NK-92 (cell line): ENCODE results near the gene IFNGR2.
"Not testable (repeated sequence)": the region's sequence is repeated elsewhere in the genome, so short reads cannot be mapped to it uniquely, and the experiment has no call there.

Experiments
- DNase-seq: peaks from one replicate; lab custom pipeline; 2025; ENCODE audit not compliant: unreplicated experiment; lab: John Stamatoyannopoulos, UW

Gene IFNGR2

DNA sequence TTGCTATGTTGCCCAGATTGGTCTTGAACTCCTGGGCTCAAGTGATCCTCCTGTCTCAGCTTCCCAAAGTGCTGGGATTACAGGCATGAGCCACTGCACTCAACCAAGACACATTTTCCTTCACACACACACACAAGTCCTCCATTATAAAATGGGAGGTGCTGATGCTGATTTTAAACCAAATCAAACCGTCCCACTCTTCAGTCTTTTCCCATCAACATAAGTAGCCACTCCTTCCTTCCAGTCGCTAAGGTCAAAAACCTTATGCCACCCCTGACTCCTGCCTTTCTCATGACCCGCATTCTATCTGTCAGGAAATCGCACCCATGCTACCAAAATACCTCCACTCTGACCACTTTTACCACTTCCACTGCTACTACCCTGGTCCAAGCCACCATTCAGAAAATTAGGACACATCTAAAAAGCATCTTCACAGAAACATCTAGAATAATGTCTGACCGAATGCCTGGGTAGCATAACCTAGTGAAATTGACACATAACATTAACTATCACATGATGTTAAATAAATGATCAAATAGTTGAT, 28.0 kb upstream of the IFNGR2 start:
- DNase-seq = no peak

DNA sequence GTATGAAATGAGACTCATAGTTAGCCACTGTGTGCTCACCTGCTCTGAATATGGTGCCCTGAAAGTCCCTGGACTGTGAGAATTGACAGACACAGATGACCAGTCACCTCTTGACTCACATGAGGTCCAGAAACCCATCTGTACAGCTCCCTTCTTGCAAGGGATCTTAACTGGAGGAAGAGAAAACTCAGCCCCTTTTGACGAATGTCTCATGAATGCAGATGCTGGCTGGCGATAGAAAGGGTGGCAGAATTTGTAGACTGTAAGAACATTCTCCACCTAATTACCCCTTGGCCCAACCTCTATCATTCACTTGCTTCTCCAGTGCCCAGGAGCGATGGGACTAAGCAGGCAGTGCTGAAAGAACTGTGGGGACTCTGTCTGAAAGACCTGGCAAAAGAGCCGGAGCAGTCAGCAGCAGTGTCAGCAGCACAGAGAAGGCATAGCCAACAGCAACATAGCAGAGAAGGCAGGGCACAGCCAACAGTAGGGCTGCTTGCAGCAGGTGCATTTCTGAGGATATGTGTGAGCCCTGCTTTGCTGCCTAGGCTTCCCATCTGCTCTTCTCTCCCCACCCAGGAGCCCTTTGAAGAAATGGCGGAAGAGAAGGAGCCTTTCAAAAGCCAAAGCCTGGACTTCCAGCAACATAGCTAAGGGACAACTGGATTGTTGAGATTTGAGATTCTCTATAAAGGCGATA, 25.8 kb upstream of the IFNGR2 start:
- DNase-seq = no peak

DNA sequence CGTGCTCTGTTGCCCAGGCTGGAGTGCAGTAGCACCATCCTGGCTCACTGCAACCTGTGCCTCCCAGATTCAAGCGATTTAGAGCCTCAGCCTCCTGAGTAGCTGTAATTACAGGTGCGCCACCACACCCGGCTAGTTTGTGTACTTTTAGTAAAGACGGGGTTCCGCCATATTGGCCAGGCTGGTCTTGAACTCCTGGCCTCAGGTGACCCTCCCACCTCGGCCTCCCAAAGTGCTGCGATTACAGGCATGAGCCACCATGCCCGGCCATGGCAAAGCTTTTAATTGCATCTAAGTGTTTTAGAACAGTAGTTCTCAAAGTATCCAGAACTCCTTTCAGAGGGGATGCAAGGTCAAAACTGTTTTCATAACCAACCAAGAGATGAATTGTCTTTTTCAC, 25.1 kb upstream of the IFNGR2 start:
- DNase-seq = no peak

DNA sequence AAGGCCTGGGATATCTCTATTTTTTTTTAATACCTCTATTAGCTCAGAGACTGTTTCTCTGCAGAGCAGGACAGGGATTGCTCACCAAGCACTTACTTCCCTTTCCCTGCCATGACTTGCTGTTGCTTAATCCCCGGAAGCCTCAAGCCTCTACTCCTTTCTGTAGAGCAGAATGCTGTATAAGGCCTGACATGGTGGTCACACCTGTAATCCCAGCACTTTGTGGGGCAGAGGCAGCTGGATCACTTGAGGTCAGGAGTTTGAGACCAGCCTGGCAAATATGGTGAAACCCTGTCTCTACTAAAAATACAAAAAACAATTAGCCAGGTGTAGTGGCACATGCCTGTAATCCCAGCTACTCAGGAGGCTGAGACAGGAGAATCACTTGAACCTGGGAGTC, 23.3 kb upstream of the IFNGR2 start:
- not testable (repeated sequence) for DNase-seq

DNA sequence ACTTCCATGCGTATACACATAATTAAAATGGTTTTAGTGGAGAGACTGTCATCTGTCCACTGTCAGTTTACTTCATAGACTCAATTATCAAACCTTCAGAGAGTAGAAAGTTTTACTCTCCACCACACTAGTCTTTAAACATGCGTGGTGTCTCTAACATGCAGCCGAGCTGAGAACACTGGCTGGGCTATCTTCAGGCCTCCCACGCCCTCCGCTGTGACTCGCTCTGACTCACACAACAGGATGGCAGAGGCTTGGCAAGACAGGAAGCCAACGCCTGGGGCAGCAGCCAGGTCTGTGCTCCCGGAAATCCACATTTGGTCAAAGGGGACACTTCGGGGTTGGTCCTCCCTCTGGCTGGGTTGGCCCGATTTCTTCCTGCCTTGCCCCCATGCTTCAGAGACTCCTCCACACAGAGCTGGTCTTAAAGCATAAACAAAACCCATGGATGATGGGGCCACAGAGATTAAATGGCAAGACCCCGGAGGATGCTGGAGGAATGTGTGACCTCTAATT, 22.7 kb upstream of the IFNGR2 start:
- no peak for DNase-seq

DNA sequence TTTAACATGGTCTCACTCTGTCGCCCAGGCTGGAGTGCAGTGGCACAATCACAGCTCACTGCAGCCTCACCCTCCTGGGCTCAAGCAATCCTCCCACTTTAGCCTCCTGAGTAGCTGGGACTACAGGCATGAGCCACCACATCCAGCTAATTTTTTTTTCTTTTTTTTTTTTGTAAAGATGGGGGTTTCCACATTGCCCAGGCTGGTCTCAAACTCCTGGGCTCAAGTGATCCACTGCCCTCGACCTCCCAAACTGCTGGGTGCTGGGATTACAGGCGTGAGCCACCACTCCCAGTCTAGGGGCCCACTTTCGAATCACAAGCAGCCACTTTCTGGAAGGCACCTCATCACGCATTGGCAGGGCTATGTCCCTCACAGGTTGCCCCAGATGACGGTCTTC, 21.8 kb upstream of the IFNGR2 start:
- not testable (repeated sequence) for DNase-seq

DNA sequence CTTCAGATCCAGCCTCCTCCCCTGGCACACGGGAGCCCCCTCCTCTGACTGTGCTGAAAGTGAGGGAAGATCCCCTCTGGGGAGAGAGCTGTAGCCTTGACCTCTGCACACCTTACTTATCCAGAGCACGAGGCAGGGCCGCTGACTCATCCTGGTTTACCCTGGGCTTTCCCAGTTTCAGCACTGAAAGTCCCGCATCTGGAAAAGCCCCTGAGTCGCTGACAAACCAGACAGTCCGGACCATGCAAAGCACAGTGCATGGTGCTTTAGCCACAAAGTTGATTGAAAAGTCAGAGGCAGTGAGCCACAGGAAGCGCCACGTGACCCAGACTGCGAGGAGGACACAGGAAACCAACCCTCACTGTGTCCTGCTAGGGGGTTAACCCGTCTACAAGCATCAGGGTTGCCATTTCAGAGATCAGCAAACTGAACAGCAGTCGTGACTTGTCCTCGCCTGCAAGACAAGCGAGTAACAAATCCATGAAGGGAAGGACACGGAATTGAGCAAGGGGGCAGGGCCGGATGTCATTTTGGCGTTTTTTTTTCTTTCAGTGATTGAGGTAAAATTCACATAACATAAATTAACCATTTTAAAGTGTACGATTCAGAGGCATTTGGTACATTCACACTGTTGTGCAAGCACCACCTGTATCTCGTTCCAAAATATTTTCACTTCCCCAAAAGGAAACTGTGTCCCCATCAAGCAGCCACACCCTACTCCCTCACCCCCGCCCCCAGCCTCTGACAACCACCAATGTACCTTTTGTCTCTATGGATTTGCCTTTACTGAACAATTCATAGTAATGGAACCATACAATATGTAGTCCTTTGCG, 19.9 kb upstream of the IFNGR2 start:
- DNase-seq = no peak

DNA sequence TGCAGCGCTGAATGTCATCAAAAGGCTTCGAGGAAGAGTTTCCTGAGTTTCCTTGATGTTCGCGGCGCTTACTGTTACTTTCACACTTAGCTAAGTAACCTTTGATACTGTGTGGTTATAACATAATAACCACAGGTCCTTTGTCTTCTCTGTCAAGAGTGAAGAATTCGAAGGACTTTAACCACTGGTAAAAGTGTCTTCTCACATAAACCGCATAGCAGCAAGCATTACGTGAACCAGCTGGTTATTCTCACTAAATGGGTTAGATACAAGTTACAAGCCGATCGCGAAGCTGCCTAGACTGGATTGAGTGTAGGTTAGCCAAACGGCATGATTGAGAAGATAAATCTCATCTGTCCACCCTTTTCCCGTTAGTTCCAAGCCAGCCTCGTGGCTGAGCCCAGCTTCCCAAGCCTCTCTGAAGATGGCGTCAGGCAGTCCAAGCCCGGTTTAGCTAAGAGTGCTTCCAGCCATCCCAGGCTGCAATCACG, 18.3 kb upstream of the IFNGR2 start:
- no peak for DNase-seq

DNA sequence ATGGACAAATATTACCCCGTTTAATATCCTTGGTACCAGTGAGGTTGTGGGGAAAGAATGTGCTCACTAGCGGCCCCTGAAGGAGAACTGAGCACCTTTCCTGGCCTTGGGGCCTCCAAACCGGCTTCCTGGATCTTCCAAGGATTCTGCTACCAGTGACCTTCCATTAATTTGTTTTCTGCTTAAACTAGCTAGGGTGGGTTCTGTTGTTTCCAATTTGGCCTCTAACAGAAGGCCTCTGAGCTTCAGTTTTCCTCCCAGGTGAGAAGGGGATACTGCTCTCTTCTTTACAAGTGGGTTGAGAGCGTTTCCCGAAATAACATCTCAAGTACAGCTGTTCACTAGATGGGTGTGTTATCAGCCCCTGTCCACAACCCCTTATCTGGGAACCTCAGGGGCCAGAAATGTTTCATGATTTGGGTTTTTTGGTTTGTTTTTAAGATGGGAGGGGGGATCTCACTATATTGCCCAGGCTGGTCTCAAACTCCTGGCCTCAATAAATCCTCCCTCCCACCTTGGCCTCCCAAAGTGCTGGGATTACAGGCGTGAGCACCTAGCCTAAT, 16.9 kb upstream of the IFNGR2 start:
- no peak for DNase-seq

DNA sequence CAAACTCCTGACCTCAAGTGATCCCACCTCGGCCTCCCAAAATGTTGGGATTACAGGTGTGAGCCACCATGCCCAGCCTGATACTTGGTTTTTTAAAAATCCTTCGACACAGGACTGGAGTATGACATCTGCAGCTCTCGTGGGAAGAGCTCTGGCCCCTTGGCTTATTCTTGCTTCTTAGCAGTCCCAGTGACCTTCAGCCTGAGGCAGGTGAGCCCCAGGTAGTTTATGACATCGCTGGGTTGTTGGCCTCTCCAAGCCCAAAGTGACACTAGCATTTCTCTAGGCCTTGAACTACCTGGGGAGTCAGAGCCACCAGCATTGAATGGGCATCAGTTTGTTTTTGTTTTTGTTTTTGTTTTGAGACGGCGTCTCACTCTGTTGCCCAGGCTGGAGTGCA, 15.9 kb upstream of the IFNGR2 start:
- DNase-seq = no peak

DNA sequence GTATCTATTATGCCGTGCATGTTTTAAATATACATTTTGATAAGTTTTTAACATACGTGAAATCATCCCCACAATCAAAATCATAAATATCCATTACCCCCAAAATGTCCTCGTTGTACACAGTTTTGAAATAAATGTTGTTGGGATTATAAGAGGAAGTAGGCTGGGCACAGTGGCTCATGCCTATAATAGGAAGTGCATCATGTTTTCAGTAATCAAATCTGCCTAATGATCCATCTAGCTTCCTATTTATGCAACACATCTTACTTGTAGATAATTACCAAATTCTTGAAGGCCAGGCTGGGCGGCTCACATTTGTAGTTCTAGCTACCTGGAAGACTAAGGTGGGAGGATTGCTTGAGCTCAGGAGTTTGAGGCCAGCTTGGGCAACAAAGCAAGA, 15.0 kb upstream of the IFNGR2 start:
- no peak for DNase-seq

DNA sequence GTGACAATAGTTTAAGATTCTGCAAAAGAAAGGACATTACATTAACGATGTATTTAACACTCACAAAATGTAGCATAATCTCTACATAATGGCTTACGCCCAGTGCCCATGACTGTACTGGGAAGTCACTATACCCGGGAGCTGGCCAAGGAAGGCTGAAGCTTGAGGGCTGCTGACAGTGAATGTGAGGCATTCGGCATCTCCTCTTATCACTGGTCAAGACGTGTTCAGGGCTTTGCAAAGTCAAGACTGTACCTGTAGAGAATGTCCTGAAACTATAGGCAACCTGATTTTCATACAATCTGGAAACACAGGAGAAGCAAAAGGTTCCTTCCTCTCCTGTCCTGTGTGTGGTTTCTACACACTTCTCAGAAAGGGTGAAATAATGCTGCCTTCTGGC, 12.7 kb upstream of the IFNGR2 start:
- DNase-seq = no peak

DNA sequence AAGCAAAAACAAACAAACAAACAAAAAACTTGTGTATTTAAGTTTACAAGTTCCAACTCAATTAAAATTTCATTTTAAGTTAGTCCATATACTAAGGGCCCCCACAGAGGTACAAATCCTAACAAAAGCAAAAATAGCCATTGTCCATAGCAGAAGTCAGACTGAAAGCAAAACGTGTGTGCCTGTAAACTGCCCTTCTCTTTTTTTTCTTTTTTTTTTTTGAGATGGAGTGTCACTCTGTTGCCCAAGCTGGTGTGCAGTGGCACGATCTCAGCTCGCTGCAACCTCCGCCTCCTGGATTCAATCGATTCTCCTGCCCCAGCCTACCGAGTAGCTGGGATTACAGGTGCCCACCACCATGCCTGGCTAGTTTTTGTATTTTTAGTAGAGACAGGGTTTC, 11.6 kb upstream of the IFNGR2 start:
- DNase-seq = no peak

DNA sequence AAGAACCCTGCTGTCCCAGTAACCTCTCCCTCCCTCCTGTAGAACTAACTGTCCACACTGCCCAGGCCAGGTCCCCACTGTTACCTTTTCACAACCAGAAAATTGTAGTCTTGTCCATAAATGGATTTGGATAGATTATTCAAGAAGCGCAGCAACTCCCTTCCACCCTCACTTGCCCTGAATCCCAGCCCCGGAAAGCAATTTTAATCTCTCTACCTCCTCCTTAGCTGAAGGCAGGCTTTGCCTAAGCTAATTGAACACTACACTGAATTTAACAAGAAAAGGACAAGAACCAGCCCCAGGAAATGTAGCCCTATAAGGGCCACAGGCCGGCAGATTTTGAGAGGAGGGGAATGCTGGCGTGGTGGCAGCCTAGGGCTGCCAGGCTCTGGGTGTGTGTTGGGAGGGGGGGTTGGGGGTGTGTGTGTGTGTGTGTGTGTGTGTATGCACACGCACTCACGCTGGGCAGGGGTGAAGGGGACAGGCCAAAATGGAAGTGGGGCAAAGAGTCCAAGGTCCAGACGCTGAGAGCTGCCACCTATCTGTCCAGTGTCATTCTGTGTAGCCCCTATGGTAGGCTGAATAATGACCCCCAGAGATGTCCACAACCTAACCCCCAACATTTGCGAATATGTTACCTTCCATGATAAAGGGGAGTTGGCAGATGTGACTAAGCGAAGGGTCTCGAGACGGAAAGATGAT, 10.8 kb upstream of the IFNGR2 start:
- DNase-seq = no peak

DNA sequence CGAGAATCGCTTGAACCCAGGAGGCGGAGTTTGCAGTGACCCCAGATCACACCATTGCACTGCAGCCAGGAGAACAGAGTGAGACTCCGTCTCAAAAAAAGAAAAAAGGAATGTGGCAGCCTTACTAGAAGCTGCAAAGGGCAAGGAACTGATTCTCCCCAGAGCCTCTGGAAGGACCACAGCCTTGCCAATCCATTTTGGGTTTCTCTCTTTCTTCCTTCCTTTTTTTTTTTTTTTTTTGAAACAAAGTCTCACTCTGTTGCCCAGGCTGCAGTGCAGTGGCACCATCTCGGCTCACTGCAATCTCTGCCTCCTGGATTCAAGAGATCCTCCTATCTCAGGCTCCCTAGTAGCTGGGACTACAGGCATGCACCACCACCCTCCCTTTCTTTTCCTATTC, 9.9 kb upstream of the IFNGR2 start:
- DNase-seq = no peak

DNA sequence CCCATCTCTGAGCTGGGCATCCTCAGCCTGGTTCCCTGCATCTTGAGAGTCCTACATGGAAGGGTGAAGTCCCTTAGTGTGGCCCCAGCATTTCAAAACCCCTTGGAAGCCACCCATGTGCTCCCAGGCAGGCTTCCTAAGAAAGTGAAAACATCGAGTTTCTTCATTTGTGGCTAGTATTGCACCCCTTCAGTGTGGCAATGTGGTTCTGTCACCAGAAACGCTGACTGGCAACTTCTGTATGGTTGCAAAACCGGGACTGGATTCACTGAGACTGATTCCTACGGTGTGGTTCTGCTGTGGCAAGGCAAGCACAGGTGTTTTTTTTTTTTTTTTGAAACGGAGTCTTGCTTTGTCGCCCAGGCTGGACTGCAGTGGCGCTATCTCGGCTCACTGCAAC, 9.0 kb upstream of the IFNGR2 start:
- no peak for DNase-seq

DNA sequence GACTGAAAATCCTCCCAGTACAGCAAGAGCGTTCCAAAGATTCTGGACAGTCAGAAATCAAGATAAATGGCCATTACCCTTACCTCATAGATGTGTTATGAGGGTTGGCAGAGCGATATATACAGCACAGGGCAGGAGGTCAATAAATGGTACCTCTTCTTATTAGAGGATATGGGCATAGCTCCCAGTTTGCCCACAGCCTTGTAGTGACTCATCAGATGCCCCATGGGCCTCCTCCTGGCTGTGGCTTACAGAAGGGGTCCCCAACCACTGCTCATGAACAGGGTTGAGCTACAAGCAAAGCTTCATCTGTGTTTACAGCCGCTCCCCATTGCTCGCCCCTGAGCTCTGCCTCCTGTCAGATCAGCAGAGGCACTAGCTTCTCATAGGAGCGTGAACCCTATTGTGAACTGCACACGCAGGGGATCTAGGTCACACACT, 7.3 kb upstream of the IFNGR2 start:
- DNase-seq = no peak

DNA sequence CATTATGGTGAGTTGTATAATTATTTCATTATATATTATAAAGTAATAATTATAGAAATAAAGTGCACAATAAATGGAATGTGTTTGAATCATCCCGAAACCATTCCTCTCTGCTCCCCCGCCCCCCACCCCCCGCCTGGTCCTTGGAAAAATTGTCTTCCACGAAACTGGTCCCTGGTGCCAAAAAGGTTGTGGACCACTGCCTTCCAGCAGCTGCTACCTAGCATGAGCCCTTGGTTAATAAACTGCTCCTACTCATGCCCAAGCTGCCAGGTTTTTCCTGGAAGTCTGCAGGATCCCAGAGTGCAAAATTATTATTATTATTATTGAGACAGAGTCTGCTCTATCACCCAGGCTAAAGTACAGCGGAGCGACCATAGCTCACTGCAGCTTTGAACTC, 6.8 kb upstream of the IFNGR2 start:
- no peak for DNase-seq

DNA sequence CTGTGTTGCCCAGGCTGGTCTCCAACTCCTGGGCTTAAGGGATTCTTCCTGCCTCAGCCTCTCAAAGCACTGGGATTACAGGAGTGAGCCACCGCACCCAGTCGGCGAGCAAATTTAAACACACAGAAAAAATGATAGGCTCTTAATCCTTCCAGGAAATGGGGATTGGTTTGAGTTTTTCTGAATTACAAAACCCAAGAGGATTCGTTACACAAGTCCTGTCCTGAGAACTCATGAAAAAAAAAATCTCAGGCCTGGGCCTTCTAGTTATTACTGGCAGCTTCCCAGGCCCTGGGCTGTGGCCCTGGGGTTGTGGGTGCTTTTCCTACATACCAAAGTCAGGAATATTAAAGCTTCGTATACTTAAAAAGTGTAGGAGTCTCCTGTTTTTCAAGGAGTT, 6.3 kb upstream of the IFNGR2 start:
- no peak for DNase-seq

DNA sequence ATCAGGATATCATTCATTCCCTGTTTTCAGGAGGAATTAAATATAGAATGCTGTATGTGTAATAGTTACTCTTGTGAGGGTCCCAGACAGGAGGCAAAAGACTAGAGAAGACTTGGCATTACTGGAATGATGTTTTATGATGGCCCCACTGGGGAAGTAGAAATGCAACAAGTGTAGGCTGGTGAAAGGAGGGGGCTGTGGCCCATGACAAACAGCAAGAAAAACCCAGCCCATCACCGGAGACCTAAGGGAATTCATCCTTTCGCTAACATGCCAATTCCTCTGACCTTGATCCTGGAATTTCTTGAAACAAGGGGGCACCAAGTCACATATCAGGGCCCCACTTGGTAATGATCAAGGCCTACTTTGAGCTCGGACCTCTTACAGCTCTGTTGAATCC, 5.5 kb upstream of the IFNGR2 start:
- DNase-seq = no peak

DNA sequence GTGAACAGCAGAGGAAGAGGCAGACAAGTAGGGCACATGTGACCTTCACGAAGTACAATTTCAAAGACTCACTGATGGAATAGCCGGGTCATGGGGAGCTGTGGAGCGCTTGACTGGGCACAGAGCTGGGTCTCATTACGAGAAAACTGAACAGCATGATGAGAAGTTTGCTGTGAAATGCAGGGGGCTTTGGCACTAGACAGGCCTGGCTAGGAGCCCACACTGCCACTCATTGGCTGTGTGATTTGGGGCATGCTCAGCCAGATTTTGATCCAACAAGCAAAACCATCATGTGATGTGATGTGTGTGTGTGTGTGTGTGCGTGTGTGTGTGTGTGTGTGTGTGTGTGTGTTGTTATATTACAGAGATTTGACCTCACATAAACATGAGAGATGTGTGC, 4.9 kb upstream of the IFNGR2 start:
- DNase-seq = no peak
